Effector memory CD8-positive, alpha-beta T cell (primary cell): ENCODE measurements around the gene HIVEP3.
A peak's percentile ranks its signal among the peaks of the same experiment; 100 is the strongest.

Experiments
- ATAC-seq: fragments of 150-1000 bp; cut with Tn5 transposase; replicated peaks from 2 replicates; pipeline ENCODE4 v1.10.0; 2021; ENCODE audit warnings: mild to moderate bottlenecking, moderate library complexity
- DNase-seq, 3 experiments: peaks; one replicate each; pipeline ENCODE4 v3.0.0; 2021
- H3K27ac Mint-ChIP-seq, 2 donors: one replicate each; pipeline ENCODE4 v1.8.0; 2022; ENCODE audit warnings: mild to moderate bottlenecking in 2 of 2, mixed read lengths in 2 of 2, moderate library complexity in 2 of 2
- H3K27me3 Mint-ChIP-seq, 2 donors: one replicate each; pipeline ENCODE4 v1.8.0; 2022; ENCODE audit warnings: mixed read lengths in 2 of 2
- H3K36me3 Mint-ChIP-seq: one replicate; pipeline ENCODE4 v1.8.0; 2022; ENCODE audit warnings: mild to moderate bottlenecking, moderate library complexity, mixed read lengths; ENCODE audit not compliant: insufficient read depth
- H3K4me1 Mint-ChIP-seq, 2 donors: one replicate each; pipeline ENCODE4 v1.8.0; 2022; ENCODE audit warnings: low read depth in 2 of 2, mixed read lengths in 2 of 2
- H3K4me3 Mint-ChIP-seq, 2 donors: one replicate each; pipeline ENCODE4 v1.8.0; 2022; ENCODE audit warnings: mild to moderate bottlenecking in 2 of 2, mixed read lengths in 2 of 2, moderate library complexity in 2 of 2
- H3K9me3 Mint-ChIP-seq, 2 donors: one replicate each; pipeline ENCODE4 v1.8.0; 2022; ENCODE audit warnings: mixed read lengths in 2 of 2

Gene HIVEP3

GRCh38 chr1:41534181-41535076, 384.3 kb downstream of the HIVEP3 start:
- H3K27me3 Mint-ChIP-seq, result no peaks in the 10 kb centered on the region
- H3K4me3 Mint-ChIP-seq, result no peak overlapping the region
- H3K4me1 Mint-ChIP-seq, result peaks cover 6 to 40% of the 10 kb centered on the region in 2 donors
- ATAC-seq, result no peak
- H3K9me3 Mint-ChIP-seq, result no peaks in the 10 kb centered on the region
- H3K36me3 Mint-ChIP-seq, result peaks cover 7% of the 10 kb centered on the region
- peak overlapping the region in 1 of 2 donors; percentile 63 for H3K27ac Mint-ChIP-seq
- no peak for DNase-seq

GRCh38 chr1:41533731-41534080, 385.0 kb downstream of the HIVEP3 start:
- DNase-seq, result no peak
- Mint-ChIP-seq H3K4me3 (no peak overlapping the region), H3K4me1 (peaks cover 6 to 41% of the 10 kb centered on the region in 2 donors), H3K27me3 (no peaks in the 10 kb centered on the region), H3K9me3 (no peaks in the 10 kb centered on the region), H3K36me3 (peaks cover 7% of the 10 kb centered on the region), H3K27ac (peak overlapping the region in 1 of 2 donors; percentile 63)
- no peak for ATAC-seq

- Mint-ChIP-seq H3K4me3 (no peak overlapping the region), H3K27me3 (no peaks in the 10 kb centered on the region), H3K27ac (no peak overlapping the region), H3K36me3 (peaks cover 7% of the 10 kb centered on the region), H3K4me1 (peaks cover 6 to 41% of the 10 kb centered on the region in 2 donors), H3K9me3 (no peaks in the 10 kb centered on the region)
- DNase-seq (no peak), ATAC-seq (no peak)
These were observed 385.5 kb downstream of the HIVEP3 start for GRCh38 chr1:41533016-41533730.

GRCh38 chr1:41532206-41532975, 386.3 kb downstream of the HIVEP3 start:
- ATAC-seq (no peak), DNase-seq (no peak)
- Mint-ChIP-seq H3K9me3 (no peaks in the 10 kb centered on the region), H3K4me1 (peaks cover 6 to 41% of the 10 kb centered on the region in 2 donors), H3K36me3 (peaks cover 7% of the 10 kb centered on the region), H3K27me3 (no peaks in the 10 kb centered on the region), H3K27ac (peak overlapping the region in 1 of 2 donors; percentile 42), H3K4me3 (no peak overlapping the region)

- H3K4me1 Mint-ChIP-seq, result peaks cover 6 to 41% of the 10 kb centered on the region in 2 donors
- H3K27me3 Mint-ChIP-seq, result no peaks in the 10 kb centered on the region
- H3K27ac Mint-ChIP-seq, result peak overlapping the region in 1 of 2 donors; percentile 96
- peaks cover 7% of the 10 kb centered on the region for H3K36me3 Mint-ChIP-seq
- ATAC-seq, result no peak
- no peak for DNase-seq
- peaks cover 0 to 2% of the 10 kb centered on the region in 2 donors for H3K9me3 Mint-ChIP-seq
- no peak overlapping the region for H3K4me3 Mint-ChIP-seq
These were observed 388.3 kb downstream of the HIVEP3 start for GRCh38 chr1:41530411-41530810.

GRCh38 chr1:41529621-41530395, 388.9 kb downstream of the HIVEP3 start:
- H3K4me1 Mint-ChIP-seq, result peaks cover 6 to 41% of the 10 kb centered on the region in 2 donors
- H3K4me3 Mint-ChIP-seq, result no peak overlapping the region
- DNase-seq (no peak), ATAC-seq (no peak)
- peaks cover 0 to 2% of the 10 kb centered on the region in 2 donors for H3K9me3 Mint-ChIP-seq
- peak overlapping the region in 1 of 2 donors; percentile 76 for H3K27ac Mint-ChIP-seq
- H3K36me3 Mint-ChIP-seq, result peaks cover 7% of the 10 kb centered on the region
- no peaks in the 10 kb centered on the region for H3K27me3 Mint-ChIP-seq

GRCh38 chr1:41528726-41529605, 389.8 kb downstream of the HIVEP3 start:
- H3K27ac Mint-ChIP-seq, result peak overlapping the region; percentile 57 to 76
- no peaks in the 10 kb centered on the region for H3K27me3 Mint-ChIP-seq
- H3K36me3 Mint-ChIP-seq, result peaks cover 6% of the 10 kb centered on the region
- H3K4me3 Mint-ChIP-seq, result no peak overlapping the region
- H3K4me1 Mint-ChIP-seq, result peaks cover 6 to 35% of the 10 kb centered on the region in 2 donors
- no peak for ATAC-seq
- no peak for DNase-seq
- H3K9me3 Mint-ChIP-seq, result peaks cover 0 to 2% of the 10 kb centered on the region in 2 donors

GRCh38 chr1:41528106-41528505, 390.6 kb downstream of the HIVEP3 start:
- Mint-ChIP-seq H3K4me1 (peaks cover 7 to 27% of the 10 kb centered on the region in 2 donors), H3K4me3 (no peak overlapping the region), H3K36me3 (peaks cover 6% of the 10 kb centered on the region), H3K9me3 (peaks cover 0 to 2% of the 10 kb centered on the region in 2 donors), H3K27ac (peak overlapping the region; percentile 76 to 78), H3K27me3 (no peaks in the 10 kb centered on the region)
- ATAC-seq (no peak), DNase-seq (no peak)

- no peak overlapping the region for H3K4me3 Mint-ChIP-seq
- H3K27me3 Mint-ChIP-seq, result no peaks in the 10 kb centered on the region
- peaks cover 0 to 2% of the 10 kb centered on the region in 2 donors for H3K9me3 Mint-ChIP-seq
- peaks cover 7 to 21% of the 10 kb centered on the region in 2 donors for H3K4me1 Mint-ChIP-seq
- DNase-seq (no peak), ATAC-seq (no peak)
- peak overlapping the region; percentile 56 to 78 for H3K27ac Mint-ChIP-seq
- H3K36me3 Mint-ChIP-seq, result peaks cover 6% of the 10 kb centered on the region
These were observed 391.7 kb downstream of the HIVEP3 start for GRCh38 chr1:41526956-41527561.

- Mint-ChIP-seq H3K27me3 (no peaks in the 10 kb centered on the region), H3K4me3 (no peak overlapping the region), H3K27ac (peak overlapping the region in 1 of 2 donors; percentile 56), H3K4me1 (peaks cover 7 to 13% of the 10 kb centered on the region in 2 donors), H3K9me3 (peaks cover 0 to 2% of the 10 kb centered on the region in 2 donors), H3K36me3 (peaks cover 6% of the 10 kb centered on the region)
- no peak for DNase-seq
- ATAC-seq, result no peak
These were observed 392.7 kb downstream of the HIVEP3 start for GRCh38 chr1:41525891-41526587.
